HG03565 (cell line): ENCODE results near the gene MTRR.

Source experiments
- ATAC-seq: cut with Tn5 transposase; IDR thresholded peaks from one replicate; pipeline ENCODE4 v1.9.1; 2021; ENCODE audit warnings: mild to moderate bottlenecking, moderate library complexity; ENCODE audit not compliant: unreplicated experiment

Gene MTRR

GRCh38 chr5:7856855-7857254 lies 12.1 kb upstream of the MTRR start:
- peak; percentile 37 for ATAC-seq

- ATAC-seq: no peak
Measured at GRCh38 chr5:7857361-7857760, 11.6 kb upstream of the MTRR start.

GRCh38 chr5:7857926-7858632 lies 10.9 kb upstream of the MTRR start:
- ATAC-seq: no peak

GRCh38 chr5:7866196-7866595 lies 2.8 kb upstream of the MTRR start:
- ATAC-seq: no peak

GRCh38 chr5:7867260-7867659 lies 1.7 kb upstream of the MTRR start:
- no peak for ATAC-seq

- no peak for ATAC-seq
Measured at GRCh38 chr5:7868427-7868772, 548 bp upstream of the MTRR start.

- ATAC-seq: no peak
Measured at GRCh38 chr5:7869474-7870136, 657 bp downstream of the MTRR start.

GRCh38 chr5:7871653-7872052 lies 2.7 kb downstream of the MTRR start:
- ATAC-seq: peak; percentile 30

GRCh38 chr5:7872517-7873130 lies 3.7 kb downstream of the MTRR start:
- ATAC-seq: no peak

GRCh38 chr5:7873216-7873615 lies 4.3 kb downstream of the MTRR start:
- no peak for ATAC-seq

GRCh38 chr5:7874639-7875038 lies 5.7 kb downstream of the MTRR start:
- ATAC-seq: no peak

- ATAC-seq: no peak
Measured at GRCh38 chr5:7875151-7875550, 6.2 kb downstream of the MTRR start.

- ATAC-seq: peak; percentile 40
Measured at GRCh38 chr5:7876867-7877266, 7.9 kb downstream of the MTRR start.

GRCh38 chr5:7877851-7878250 lies 8.9 kb downstream of the MTRR start:
- ATAC-seq: no peak

GRCh38 chr5:7878381-7878873 lies 9.5 kb downstream of the MTRR start:
- ATAC-seq: peak; percentile 97

GRCh38 chr5:7881091-7881490 lies 12.1 kb downstream of the MTRR start:
- ATAC-seq: no peak

GRCh38 chr5:7881816-7882215 lies 12.9 kb downstream of the MTRR start:
- no peak for ATAC-seq

GRCh38 chr5:7882926-7883325 lies 14.0 kb downstream of the MTRR start:
- no peak for ATAC-seq

- ATAC-seq: no peak
Measured at GRCh38 chr5:7884491-7885267, 15.7 kb downstream of the MTRR start.

GRCh38 chr5:7886849-7887475 lies 18.0 kb downstream of the MTRR start:
- peak; percentile 56 for ATAC-seq

- no peak for ATAC-seq
Measured at GRCh38 chr5:7888901-7889300, 20.0 kb downstream of the MTRR start.
